B cell (primary cell): ENCODE measurements around the gene PIN1. TPM values are rescaled to one million over a fixed set of nuclear protein-coding genes. Genes with fewer than 3 reads are reported as not detected.

ENCODE experiments used
- ATAC-seq: fragments of 200-7000 bp; cut with Tn5 transposase; one replicate; pipeline ENCODE4 v1.10.0; 2021; ENCODE audit warnings: low read depth, mild to moderate bottlenecking, moderate number of reproducible peaks, moderate library complexity
- CTCF ChIA-PET: fragments of 350-600 bp; sonication (Branson Sonifier 250); formaldehyde crosslinking; loops from one replicate; lab custom pipeline; 2021; ENCODE audit warnings: antibody characterized with exemption, inconsistent platforms; lab: Charles Lee
- POLR2A ChIA-PET: fragments of 350-600 bp; sonication (Branson Sonifier 250); formaldehyde crosslinking; loops from one replicate; lab custom pipeline; 2021; ENCODE audit warnings: antibody characterized with exemption; lab: Charles Lee
- DNase-seq: peaks from one replicate; pipeline ENCODE4 v3.0.0; 2013
- H2AFZ ChIP-seq: 2 replicates; pipeline ENCODE4 v1.6.1; 2012; ENCODE audit warnings: mild to moderate bottlenecking, low read depth, low read length; ENCODE audit not compliant: insufficient read depth, poor library complexity, severe bottlenecking
- H3K27ac ChIP-seq, 2 donors: 1 replicate in 1 of 2; 2 replicates in 1 of 2; pipeline ENCODE4 v1.5.1; 2012 to 2013; ENCODE audit warnings: low read length in 2 of 2, mild to moderate bottlenecking in 2 of 2, moderate library complexity in 1 of 2
- H3K27me3 ChIP-seq, 4 experiments: fragments of 200-600 bp in 1 of 4; sonication (generic) in 1 of 4; replicated peaks in 1 of 4; 1 replicate in 2 of 4; 2 replicates in 2 of 4; pipeline versions ENCODE4 v1.6.1 to v1.7.0; 2013 to 2016; ENCODE audit warnings: low read length in 3 of 4, mild to moderate bottlenecking in 2 of 4, mixed read lengths in 1 of 4, moderate library complexity in 1 of 4; ENCODE audit not compliant: insufficient read depth in 4 of 4, control insufficient read depth in 3 of 4; ENCODE audit errors: control extremely low read depth in 1 of 4
- H3K36me3 ChIP-seq, 2 experiments: replicated peaks in 1 of 2; 1 replicate in 1 of 2; 2 replicates in 1 of 2; pipeline versions ENCODE4 v1.6.1 to v1.7.1; 2013; ENCODE audit warnings: low read length in 1 of 2; ENCODE audit not compliant: insufficient read depth in 2 of 2, control insufficient read depth in 1 of 2; ENCODE audit errors: control extremely low read depth in 1 of 2, extremely low read depth in 1 of 2
- H3K4me1 ChIP-seq, 2 donors: fragments of 200-600 bp in 1 of 2; sonication (generic) in 1 of 2; 1 replicate in 1 of 2; 2 replicates in 1 of 2; pipeline versions ENCODE4 v1.5.1 to v1.6.1; 2013 to 2017; ENCODE audit warnings: low read length in 2 of 2; ENCODE audit not compliant: control insufficient read depth in 2 of 2, insufficient read depth in 2 of 2
- H3K4me2 ChIP-seq: replicated peaks from 2 replicates; pipeline ENCODE3; 2012; ENCODE audit warnings: mild to moderate bottlenecking, low read depth, low read length; ENCODE audit not compliant: poor library complexity, severe bottlenecking
- H3K4me3 ChIP-seq, 5 experiments: fragments of 200-600 bp in 1 of 5; sonication (generic) in 1 of 5; 1 replicate in 3 of 5; 2 replicates in 2 of 5; pipeline versions ENCODE4 v1.5.1 to v1.7.0; 2011 to 2016; ENCODE audit warnings: low read length in 4 of 5, mild to moderate bottlenecking in 4 of 5, low read depth in 2 of 5, control low read depth in 1 of 5, moderate library complexity in 1 of 5; ENCODE audit not compliant: insufficient read depth in 1 of 5; ENCODE audit errors: control extremely low read depth in 1 of 5, extremely low read depth in 1 of 5
- H3K79me2 ChIP-seq: fragments of 200-600 bp; sonication (generic); one replicate; pipeline ENCODE4 v1.6.0; 2016; ENCODE audit warnings: low read length; ENCODE audit not compliant: control insufficient read depth, insufficient read depth
- H3K9ac ChIP-seq: fragments of 200-600 bp; sonication (generic); 2 replicates; pipeline ENCODE4 v1.6.1; 2017; ENCODE audit warnings: mild to moderate bottlenecking, low read length, moderate library complexity
- H3K9me3 ChIP-seq, 3 donors: one replicate each; pipeline versions ENCODE4 v1.6.1 to v1.7.1; 2013; ENCODE audit warnings: low read length in 2 of 3; ENCODE audit not compliant: control insufficient read depth in 2 of 3, insufficient read depth in 1 of 3; ENCODE audit errors: control extremely low read depth in 1 of 3
- H4K20me1 ChIP-seq: 2 replicates; pipeline ENCODE4 v1.6.0; 2012; ENCODE audit warnings: mild to moderate bottlenecking, low read length; ENCODE audit not compliant: insufficient read depth, control insufficient read depth, poor library complexity, severe bottlenecking
- H3K27ac Mint-ChIP-seq: one replicate; pipeline ENCODE4 v1.8.0; 2021; ENCODE audit warnings: mixed read lengths
- H3K27me3 Mint-ChIP-seq: one replicate; pipeline ENCODE4 v1.8.0; 2021; ENCODE audit warnings: mixed read lengths
- H3K4me1 Mint-ChIP-seq: one replicate; pipeline ENCODE4 v1.8.0; 2021; ENCODE audit warnings: mixed read lengths
- H3K4me3 Mint-ChIP-seq: one replicate; pipeline ENCODE4 v1.8.0; 2021; ENCODE audit warnings: mixed read lengths
- H3K9me3 Mint-ChIP-seq: one replicate; pipeline ENCODE4 v1.8.0; 2022; ENCODE audit warnings: mixed read lengths; ENCODE audit not compliant: insufficient read depth
- EZH2 ChIP-seq: IDR thresholded peaks from 2 replicates; pipeline ENCODE4 v1.6.1; 2012; ENCODE audit warnings: borderline replicate concordance, low read depth, mild to moderate bottlenecking, moderate library complexity, low read length; ENCODE audit not compliant: insufficient read depth, poor library complexity, severe bottlenecking
- WGBS: methylation state at CpG from one replicate; pipeline ENCODE4 v1.1.5; 2013; ENCODE audit warnings: missing lambda C conversion rate; ENCODE audit not compliant: insufficient coverage; 5-methylcytosine and 5-hydroxymethylcytosine counted together
- intact Hi-C: fragments of 100-400 bp; cut with micrococcal nuclease; formaldehyde crosslinking; loops from one replicate; pipeline ENCODE4 v1.10.0; 2022
- polyA plus RNA-seq: library from polyadenylated mRNA; depleted of rRNA; stranded (reverse); fragments of >200 nt; gene quantifications from 2 replicates; pipeline ENCODE4 v1.2.3, GENCODE V29; 2012
- total RNA-seq, 2 donors: library from RNA; stranded (reverse); fragments of 120-200 nt in 1 of 2; gene quantifications; 1 replicate in 1 of 2; 2 replicates in 1 of 2; pipeline versions ENCODE4 v1.2.3 to v1.2.4, GENCODE V29; 2013 to 2022
- TF ChIP-seq, protein P1 (sequence below): fragments of 200-600 bp; IDR thresholded peaks from one replicate; pipeline ENCODE4 v1.8.0; 2022; ENCODE audit warnings: antibody characterized with exemption, mild to moderate bottlenecking

The PIN1 gene
- total and polyA plus RNA-seq, 2 donors (not counting 1 experiment from before 2014, with no cell fraction given): 58.9 to 99.0 TPM

GRCh38 chr19:9860407-9860806 is 25.3 kb downstream of the PIN1 start:
- no peak overlapping the region for H3K4me2 ChIP-seq
- no peak overlapping the region for H3K4me3 Mint-ChIP-seq
- peaks cover 17% of the 10 kb centered on the region for H3K4me1 Mint-ChIP-seq
- H3K27me3 Mint-ChIP-seq: peaks cover 4% of the 10 kb centered on the region
- H3K9ac ChIP-seq: no peak overlapping the region
- CTCF ChIA-PET: no interaction called here
- DNase-seq (no peak), ATAC-seq (no peak)
- WGBS: 78% methylated on average over 7 of the region's 8 CpGs
- no peak overlapping the region for H3K27ac Mint-ChIP-seq
- H3K4me1 ChIP-seq: peaks cover 12% of the 10 kb centered on the region in 2 donors
- TF ChIP-seq, protein P1, sequence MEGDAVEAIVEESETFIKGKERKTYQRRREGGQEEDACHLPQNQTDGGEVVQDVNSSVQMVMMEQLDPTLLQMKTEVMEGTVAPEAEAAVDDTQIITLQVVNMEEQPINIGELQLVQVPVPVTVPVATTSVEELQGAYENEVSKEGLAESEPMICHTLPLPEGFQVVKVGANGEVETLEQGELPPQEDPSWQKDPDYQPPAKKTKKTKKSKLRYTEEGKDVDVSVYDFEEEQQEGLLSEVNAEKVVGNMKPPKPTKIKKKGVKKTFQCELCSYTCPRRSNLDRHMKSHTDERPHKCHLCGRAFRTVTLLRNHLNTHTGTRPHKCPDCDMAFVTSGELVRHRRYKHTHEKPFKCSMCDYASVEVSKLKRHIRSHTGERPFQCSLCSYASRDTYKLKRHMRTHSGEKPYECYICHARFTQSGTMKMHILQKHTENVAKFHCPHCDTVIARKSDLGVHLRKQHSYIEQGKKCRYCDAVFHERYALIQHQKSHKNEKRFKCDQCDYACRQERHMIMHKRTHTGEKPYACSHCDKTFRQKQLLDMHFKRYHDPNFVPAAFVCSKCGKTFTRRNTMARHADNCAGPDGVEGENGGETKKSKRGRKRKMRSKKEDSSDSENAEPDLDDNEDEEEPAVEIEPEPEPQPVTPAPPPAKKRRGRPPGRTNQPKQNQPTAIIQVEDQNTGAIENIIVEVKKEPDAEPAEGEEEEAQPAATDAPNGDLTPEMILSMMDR: no peak
- TF ChIP-seq EZH2: no peak
- no peaks in the 10 kb centered on the region for H3K9me3 ChIP-seq
- no peak overlapping the region for H3K27ac ChIP-seq
- H3K36me3 ChIP-seq: no peaks in the 10 kb centered on the region
- intact Hi-C loops: no loop called here
- POLR2A ChIA-PET: no interaction called here
- H2AFZ ChIP-seq: no peak overlapping the region
- no peaks in the 10 kb centered on the region for H4K20me1 ChIP-seq
- no peaks in the 10 kb centered on the region for H3K9me3 Mint-ChIP-seq
- H3K4me3 ChIP-seq: no peak overlapping the region
- H3K79me2 ChIP-seq: no peaks in the 10 kb centered on the region
- no peaks in the 10 kb centered on the region for H3K27me3 ChIP-seq

DNA sequence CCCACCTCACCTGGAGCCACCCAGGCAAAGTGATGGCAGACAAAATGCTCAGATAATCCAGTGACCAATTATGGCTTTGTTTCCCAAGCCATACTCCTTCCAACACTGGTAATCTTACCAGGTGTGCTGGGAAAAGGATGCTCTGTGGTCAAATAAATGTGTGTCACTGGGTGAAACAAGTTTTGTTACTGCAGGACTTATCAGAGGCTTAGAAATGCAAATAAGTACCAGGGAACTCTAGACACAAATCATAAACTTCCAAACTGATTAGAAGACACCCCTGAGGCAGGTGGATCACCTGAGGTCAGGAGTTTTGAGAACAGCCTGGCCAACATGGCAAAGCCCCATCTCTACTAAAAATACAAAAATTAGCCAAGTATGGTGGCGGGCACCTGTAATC is 26.4 kb downstream of the PIN1 start:
- Histone ChIP-seq H3K4me3 (no peak overlapping the region), H3K4me1 (peaks cover 12% of the 10 kb centered on the region in 2 donors), H4K20me1 (no peaks in the 10 kb centered on the region), H3K9me3 (no peaks in the 10 kb centered on the region), H3K9ac (no peak overlapping the region), H3K27ac (no peak overlapping the region), H3K27me3 (no peaks in the 10 kb centered on the region), H3K4me2 (no peak overlapping the region), H3K79me2 (no peaks in the 10 kb centered on the region), H2AFZ (no peak overlapping the region), H3K36me3 (no peaks in the 10 kb centered on the region)
- peaks cover 17% of the 10 kb centered on the region for H3K4me1 Mint-ChIP-seq
- intact Hi-C loops: no loop called here
- DNase-seq: no peak
- ChIA-PET POLR2A (no interaction called here), CTCF (no interaction called here)
- ATAC-seq: no peak
- no peak overlapping the region for H3K27ac Mint-ChIP-seq
- WGBS: 100% methylated on average over 1 of the region's 1 CpG
- TF ChIP-seq, protein P1: no peak
- TF ChIP-seq EZH2: no peak
- peaks cover 4% of the 10 kb centered on the region for H3K27me3 Mint-ChIP-seq
- no peaks in the 10 kb centered on the region for H3K9me3 Mint-ChIP-seq
- no peak overlapping the region for H3K4me3 Mint-ChIP-seq
